H1 (cell line): ENCODE results near the gene TRAF3. TPM values are rescaled to one million over a fixed set of nuclear protein-coding genes. Genes with fewer than 3 reads are reported as not detected.

ENCODE experiments used
- BRCA1 ChIP-seq: IDR thresholded peaks from 2 replicates; pipeline ENCODE4 v1.6.1; 2012; ENCODE audit warnings: low read depth, low read length, improper control_type of control experiment
- CBX5 ChIP-seq: fragments of 300-800, 300-1000 bp; sonication (generic); IDR thresholded peaks from 2 replicates; pipeline ENCODE4 v1.7.1; 2016; ENCODE audit warnings: antibody characterized with exemption, low read length, low read depth
- CEBPB ChIP-seq: IDR thresholded peaks from 2 replicates; pipeline ENCODE4 v1.6.1; 2012; ENCODE audit warnings: low read depth, low read length
- RNF2 ChIP-seq: fragments of 200-900, 300-1000 bp; sonication (generic); IDR thresholded peaks from 2 replicates; pipeline ENCODE4 v1.7.1; 2016; ENCODE audit warnings: borderline replicate concordance, low read depth, mild to moderate bottlenecking, antibody characterized with exemption, low read length; ENCODE audit not compliant: poor library complexity, severe bottlenecking; ENCODE audit errors: missing control alignments
- TAF7 ChIP-seq: optimal IDR thresholded peaks from 2 replicates; pipeline ENCODE3; 2011; ENCODE audit warnings: low read depth, mild to moderate bottlenecking, inconsistent platforms, low read length, moderate library complexity, borderline replicate concordance
- polyA plus RNA-seq, 7 experiments: library from polyadenylated mRNA; depleted of rRNA in 3 of 7; stranded (reverse) in 5 of 7; unstranded in 2 of 7; fragments of >200 nt in 5 of 7; fragments of 200-250 nt in 2 of 7; gene quantifications; 1 replicate in 5 of 7; 2 replicates in 1 of 7; 4 replicates in 1 of 7; pipeline versions ENCODE4 v1.2.1 to v1.2.3, GENCODE V29; 2011 to 2013; ENCODE audit warnings: missing spikeins in 2 of 7, mixed read lengths in 2 of 7
- total RNA-seq: library from RNA; stranded (reverse); fragmentation: NEBNext Ultra II Directional; extraction: Animal tissue kit (Norgen Biotek cat#: 25700); gene quantifications from 2 replicates; pipeline ENCODE4 v1.2.1, GENCODE V29; 2021

Gene TRAF3
- total and polyA plus RNA-seq, 2 of the 8 experiments (the other 6 are each of a cell fraction or from before 2014, with no cell fraction given), result 5.8 to 12.1 TPM

DNA sequence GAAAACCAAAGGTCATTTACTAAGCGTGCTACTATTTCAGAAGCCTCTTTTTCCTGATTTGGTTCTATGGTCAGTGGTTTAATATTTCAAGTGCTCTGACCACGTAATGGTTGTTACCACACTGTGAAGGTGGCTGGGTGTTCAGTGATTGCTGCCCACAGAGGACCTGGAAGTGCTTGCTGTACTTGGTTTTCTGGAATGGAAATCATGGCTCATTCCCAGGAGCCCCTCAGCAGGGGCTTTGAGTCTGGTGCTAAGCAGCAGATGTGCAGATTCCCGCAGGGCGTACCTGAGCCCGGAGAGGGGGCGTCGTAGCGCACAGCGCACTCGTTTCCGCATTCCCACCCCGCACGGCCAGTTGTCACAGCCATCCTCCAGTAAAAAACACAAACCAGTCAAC lies 50.5 kb downstream of the TRAF3 start (continued):
- TF ChIP-seq TAF7, result no peak
- TF ChIP-seq CBX5, result no peak
- no peak for TF ChIP-seq RNF2
- no peak for TF ChIP-seq BRCA1
- TF ChIP-seq CEBPB, result no peak
